Upper lobe of left lung (tissue), 6 donors: ENCODE results near the gene FCN1. TPM values are rescaled to one million over a fixed set of nuclear protein-coding genes. Genes with fewer than 3 reads are reported as not detected.
"Not testable (repeated sequence)": the region's sequence is repeated elsewhere in the genome, so short reads cannot be mapped to it uniquely, and the experiment has no call there.

Source experiments
- ATAC-seq, 2 donors: fragments of 200-7000 bp; cut with Tn5 transposase; one replicate each; pipeline ENCODE4 v1.9.1; 2022; ENCODE audit warnings: mild to moderate bottlenecking in 2 of 2, moderate library complexity in 2 of 2; ENCODE audit not compliant: low FRiP score in 2 of 2
- DNase-seq, 2 donors: peaks; one replicate each; pipeline ENCODE4 v3.0.0-alpha.2; 2019 to 2020
- H3K27ac ChIP-seq, 4 donors: fragments of 200-600 bp; sonication (generic); one replicate each; pipeline ENCODE4 v1.5.1; 2016 to 2019
- H3K27me3 ChIP-seq, 4 donors: fragments of 200-600 bp; sonication (generic); one replicate each; pipeline ENCODE4 v1.5.1; 2017 to 2019
- H3K36me3 ChIP-seq, 4 donors: fragments of 200-600 bp; sonication (generic); one replicate each; pipeline ENCODE4 v1.5.1; 2016 to 2019
- H3K4me1 ChIP-seq, 4 donors: fragments of 200-600 bp; sonication (generic); one replicate each; pipeline ENCODE4 v1.5.1; 2018 to 2019
- H3K4me3 ChIP-seq, 4 donors: fragments of 200-600 bp; sonication (generic); one replicate each; pipeline ENCODE4 v1.5.1; 2017 to 2019; ENCODE audit warnings: mild to moderate bottlenecking in 2 of 4, moderate library complexity in 1 of 4
- H3K9me3 ChIP-seq, 4 donors: fragments of 200-600 bp; sonication (generic); one replicate each; pipeline ENCODE4 v1.5.1; 2018 to 2019
- CTCF ChIP-seq, 6 experiments: fragments of 450-650 bp in 4 of 6; fragments of 200-600 bp in 2 of 6; sonication (generic) in 2 of 6; IDR thresholded peaks; one replicate each; pipeline ENCODE4 v1.5.1; 2016 to 2019; ENCODE audit warnings: antibody characterized with exemption in 6 of 6
- EP300 ChIP-seq, 4 donors: sonication (generic); formaldehyde crosslinking; IDR thresholded peaks; one replicate each; pipeline ENCODE4 v1.5.1; 2017; ENCODE audit warnings: antibody characterized with exemption in 4 of 4, control low read depth in 2 of 4
- POLR2A ChIP-seq, 4 donors: fragments of 450-650 bp; IDR thresholded peaks; one replicate each; pipeline ENCODE4 v1.5.1; 2016 to 2017; ENCODE audit warnings: antibody characterized with exemption in 4 of 4, mild to moderate bottlenecking in 2 of 4
- POLR2AphosphoS5 ChIP-seq, 2 donors: sonication (generic); formaldehyde crosslinking; IDR thresholded peaks; one replicate each; pipeline ENCODE4 v1.5.1; 2017; ENCODE audit warnings: antibody characterized with exemption in 2 of 2
- WGBS, 2 donors: methylation state at CpG; one replicate each; pipeline ENCODE4 v1.1.5; 2017 to 2018; 5-methylcytosine and 5-hydroxymethylcytosine counted together
- total RNA-seq, 6 donors: library from RNA; depleted of rRNA in 4 of 6; stranded (reverse); fragments of >200 nt in 4 of 6; gene quantifications; one replicate each; pipeline versions ENCODE4 v1.1.0 to v1.2.1, GENCODE V29; 2016 to 2021
- donor health status: DM: no; HTN: no; CAD: no; lungs with moderate emphysema.
- donor health status: DM: no; HTN: yes; CAD: no; lungs with severe emphysema.

FCN1 gene
- total RNA-seq, 6 donors from 2014 or later, result 11.5 to 147 (median 19.7) TPM

GRCh38 chr9:134959126-134959970 is 41.6 kb upstream of the FCN1 start:
- 95 to 96% methylated on average over 10 to 14 of the region's 14 CpGs for WGBS, 2 donors
- Histone ChIP-seq H3K4me1 (peaks cover 0 to 7% (median 2%) of the 10 kb centered on the region in 4 donors), H3K36me3 (no peaks in the 10 kb centered on the region), H3K9me3 (no peaks in the 10 kb centered on the region), H3K4me3 (no peak overlapping the region), H3K27me3 (no peaks in the 10 kb centered on the region), H3K27ac (no peak overlapping the region)
- DNase-seq (peak in 1 of 2 donors; percentile 14), ATAC-seq (no peak)
- TF ChIP-seq CTCF (IDR thresholded peaks at IDR 0.05), result no peak
- TF ChIP-seq POLR2AphosphoS5 (IDR thresholded peaks at IDR 0.05), result no peak
- no peak for TF ChIP-seq POLR2A (IDR thresholded peaks at IDR 0.05)
- no peak for TF ChIP-seq EP300 (IDR thresholded peaks at IDR 0.05)

GRCh38 chr9:134957945-134958227 is 40.2 kb upstream of the FCN1 start:
- no peak for ATAC-seq
- 86 to 95% methylated on average over 2 of the region's 2 CpGs for WGBS, 2 donors

GRCh38 chr9:134957165-134957944 is 39.6 kb upstream of the FCN1 start:
- Histone ChIP-seq H3K9me3 (no peaks in the 10 kb centered on the region), H3K4me1 (peaks cover 0 to 5% (median under 1%) of the 10 kb centered on the region in 4 donors), H3K4me3 (no peak overlapping the region), H3K27ac (no peak overlapping the region), H3K27me3 (no peaks in the 10 kb centered on the region), H3K36me3 (no peaks in the 10 kb centered on the region)
- WGBS, 2 donors, result 73 to 87% methylated on average over 9 of the region's 9 CpGs
- ATAC-seq (no peak), DNase-seq (peak in 1 of 2 donors; percentile 14)
- TF ChIP-seq POLR2AphosphoS5 (IDR thresholded peaks at IDR 0.05) (no peak), POLR2A (IDR thresholded peaks at IDR 0.05) (no peak), EP300 (IDR thresholded peaks at IDR 0.05) (no peak), CTCF (IDR thresholded peaks at IDR 0.05) (no peak)

More at GRCh38 chr9:134957945-134958227, 40.2 kb upstream of the FCN1 start:
- no peaks in the 10 kb centered on the region for H3K27me3 ChIP-seq
- H3K4me1 ChIP-seq, result peaks cover 0 to 7% (median 2%) of the 10 kb centered on the region in 4 donors
- H3K4me3 ChIP-seq, result no peak overlapping the region
- H3K36me3 ChIP-seq, result no peaks in the 10 kb centered on the region
- no peak overlapping the region for H3K27ac ChIP-seq
- no peak for TF ChIP-seq CTCF (IDR thresholded peaks at IDR 0.05)
- no peak for TF ChIP-seq POLR2A (IDR thresholded peaks at IDR 0.05)
- TF ChIP-seq POLR2AphosphoS5 (IDR thresholded peaks at IDR 0.05), result no peak
- TF ChIP-seq EP300 (IDR thresholded peaks at IDR 0.05), result no peak
- no peak for DNase-seq
- no peaks in the 10 kb centered on the region for H3K9me3 ChIP-seq

- not testable (repeated sequence) for H3K36me3 ChIP-seq, H3K9me3 ChIP-seq, H3K27me3 ChIP-seq, H3K4me3 ChIP-seq, ATAC-seq, H3K27ac ChIP-seq, H3K4me1 ChIP-seq, DNase-seq
- 82 to 83% methylated on average over 6 of the region's 6 CpGs for WGBS, 2 donors
These were observed 38.7 kb upstream of the FCN1 start for GRCh38 chr9:134956387-134956786.

GRCh38 chr9:134955801-134956200 is 38.1 kb upstream of the FCN1 start:
- Histone ChIP-seq H3K4me1 (no peaks in the 10 kb centered on the region), H3K9me3 (no peaks in the 10 kb centered on the region), H3K36me3 (no peaks in the 10 kb centered on the region), H3K27ac (no peak overlapping the region), H3K4me3 (no peak overlapping the region), H3K27me3 (no peaks in the 10 kb centered on the region)
- 82 to 86% methylated on average over 7 of the region's 7 CpGs for WGBS, 2 donors
- no peak for ATAC-seq
- no peak for TF ChIP-seq CTCF (IDR thresholded peaks at IDR 0.05)
- TF ChIP-seq POLR2AphosphoS5 (IDR thresholded peaks at IDR 0.05), result no peak
- no peak for TF ChIP-seq EP300 (IDR thresholded peaks at IDR 0.05)
- TF ChIP-seq POLR2A (IDR thresholded peaks at IDR 0.05), result no peak
- DNase-seq, result peak in 1 of 2 donors; percentile 17
